ENCODE measurements around the gene LRRC42.

The LRRC42 gene

GRCh38 chr1:54004481-54005049 lies 58.4 kb downstream of the LRRC42 start:
- Histone ChIP-seq H3K4me2 (no peak overlapping the region), H3K4me3 (IDR thresholded peaks at IDR 0.05; ENCODE audit: insufficient read depth, low read depth, low read length) (no peak overlapping the region), H4K20me1 (ENCODE audit: insufficient read depth) (no peaks in the 10 kb centered on the region), H3K36me3 (ENCODE audit: insufficient read depth) (no peaks in the 10 kb centered on the region), H3K27me3 (ENCODE audit: insufficient read depth, low read depth) (no peaks in the 10 kb centered on the region; the same call in 1 of the 2 replicates), H3K4me1 (ENCODE audit: low read depth, poor library complexity, severe bottlenecking) (no peaks in the 10 kb centered on the region), H2AFZ (ENCODE audit: low read depth) (no peak overlapping the region), H3K27ac (no peak overlapping the region), H3K9ac (no peak overlapping the region), H3K79me2 (ENCODE audit: insufficient read depth, low read depth) (no peaks in the 10 kb centered on the region)
- no peak for TF ChIP-seq CTCF (conservative IDR thresholded peaks at IDR 0.05; ENCODE audit: low read depth, low read length)

- Histone ChIP-seq H3K4me1 (ENCODE audit: low read depth, poor library complexity, severe bottlenecking) (no peaks in the 10 kb centered on the region), H2AFZ (ENCODE audit: low read depth) (no peak overlapping the region), H4K20me1 (ENCODE audit: insufficient read depth) (no peaks in the 10 kb centered on the region), H3K36me3 (ENCODE audit: insufficient read depth) (no peaks in the 10 kb centered on the region), H3K4me3 (IDR thresholded peaks at IDR 0.05; ENCODE audit: insufficient read depth, low read depth, low read length) (no peak overlapping the region), H3K4me2 (no peak overlapping the region), H3K79me2 (ENCODE audit: insufficient read depth, low read depth) (no peaks in the 10 kb centered on the region), H3K27ac (no peak overlapping the region), H3K27me3 (ENCODE audit: insufficient read depth, low read depth) (peaks cover under 1% of the 10 kb centered on the region; the same call in 1 of the 2 replicates), H3K9ac (no peak overlapping the region)
- no peak for TF ChIP-seq CTCF (conservative IDR thresholded peaks at IDR 0.05; ENCODE audit: low read depth, low read length)
Measured at GRCh38 chr1:54006508-54006907, 60.4 kb downstream of the LRRC42 start.

- no peak overlapping the region for H3K9ac ChIP-seq
- no peaks in the 10 kb centered on the region for H4K20me1 ChIP-seq (ENCODE audit: insufficient read depth)
- no peak overlapping the region for H3K27ac ChIP-seq
- peaks cover 10% of the 10 kb centered on the region; the same call in 1 of the 2 replicates for H3K27me3 ChIP-seq (ENCODE audit: insufficient read depth, low read depth)
- no peaks in the 10 kb centered on the region for H3K36me3 ChIP-seq (ENCODE audit: insufficient read depth)
- H3K4me2 ChIP-seq: no peak overlapping the region
- H2AFZ ChIP-seq (ENCODE audit: low read depth): no peak overlapping the region
- H3K79me2 ChIP-seq (ENCODE audit: insufficient read depth, low read depth): no peaks in the 10 kb centered on the region
- TF ChIP-seq CTCF (conservative IDR thresholded peaks at IDR 0.05; ENCODE audit: low read depth, low read length): no peak
- H3K4me1 ChIP-seq (ENCODE audit: low read depth, poor library complexity, severe bottlenecking): no peaks in the 10 kb centered on the region
- H3K4me3 ChIP-seq (IDR thresholded peaks at IDR 0.05; ENCODE audit: insufficient read depth, low read depth, low read length): no peak overlapping the region
Measured at GRCh38 chr1:54007613-54008012, 61.5 kb downstream of the LRRC42 start.

- Histone ChIP-seq H3K9ac (no peak overlapping the region), H4K20me1 (ENCODE audit: insufficient read depth) (no peaks in the 10 kb centered on the region), H3K27ac (no peak overlapping the region), H3K79me2 (ENCODE audit: insufficient read depth, low read depth) (no peaks in the 10 kb centered on the region), H3K27me3 (ENCODE audit: insufficient read depth, low read depth) (peaks cover 11% of the 10 kb centered on the region; the same call in 1 of the 2 replicates), H3K4me1 (ENCODE audit: low read depth, poor library complexity, severe bottlenecking) (no peaks in the 10 kb centered on the region), H3K4me2 (no peak overlapping the region), H3K36me3 (ENCODE audit: insufficient read depth) (no peaks in the 10 kb centered on the region), H2AFZ (ENCODE audit: low read depth) (no peak overlapping the region), H3K4me3 (IDR thresholded peaks at IDR 0.05; ENCODE audit: insufficient read depth, low read depth, low read length) (no peak overlapping the region)
- no peak for TF ChIP-seq CTCF (conservative IDR thresholded peaks at IDR 0.05; ENCODE audit: low read depth, low read length)
Measured at GRCh38 chr1:54008876-54009275, 62.7 kb downstream of the LRRC42 start.
